Stimulated activated CD4-positive, alpha-beta T cell treated with anti-CD3 and anti-CD28 coated beads, Interleukin-12 subunit alpha, Interleukin-12 subunit beta, amount 100 ng/mL, for 24 hours (primary cell): Measurements from ENCODE around the gene PIP5KL1.
"Not testable (repeated sequence)": the region's sequence is repeated elsewhere in the genome, so short reads cannot be mapped to it uniquely, and the experiment has no call there.

Source experiments
- DNase-seq, 2 experiments: peaks; one replicate each; pipeline ENCODE4 v3.0.0-alpha.2; 2020; ENCODE audit warnings: low read depth in 2 of 2

PIP5KL1 gene

GRCh38 chr9:127887792-127888191, 42.8 kb downstream of the PIP5KL1 start:
- DNase-seq: no peak

GRCh38 chr9:127886401-127886972, 44.1 kb downstream of the PIP5KL1 start:
- no peak for DNase-seq

- DNase-seq: no peak
Observed at GRCh38 chr9:127885508-127886281, 44.9 kb downstream of the PIP5KL1 start.

DNA sequence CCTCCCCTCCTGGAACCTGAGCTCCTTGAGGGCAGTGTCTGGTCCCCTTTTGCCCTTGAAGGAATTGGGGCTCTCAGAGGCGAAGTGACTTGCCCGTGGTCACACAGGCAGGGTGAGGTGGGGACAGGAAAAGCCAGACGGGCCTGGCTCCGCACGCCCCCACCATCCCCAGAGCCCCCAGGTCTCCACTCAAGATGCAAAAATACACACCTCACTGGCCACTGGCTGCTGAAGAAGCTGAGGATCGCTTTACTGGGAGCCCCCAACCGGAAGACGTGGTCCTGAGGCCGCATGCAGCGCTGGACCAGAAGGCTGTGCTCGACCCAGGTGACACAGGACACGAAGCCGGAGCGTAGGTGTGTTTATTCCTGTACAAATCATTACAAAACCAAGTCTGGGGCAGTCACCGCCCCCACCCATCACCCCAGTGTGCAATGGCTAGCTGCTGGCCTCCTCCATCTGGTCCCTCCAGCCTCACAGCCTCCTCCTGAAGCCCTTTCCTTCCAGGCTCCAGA, 45.5 kb downstream of the PIP5KL1 start:
- no peak for DNase-seq

DNA sequence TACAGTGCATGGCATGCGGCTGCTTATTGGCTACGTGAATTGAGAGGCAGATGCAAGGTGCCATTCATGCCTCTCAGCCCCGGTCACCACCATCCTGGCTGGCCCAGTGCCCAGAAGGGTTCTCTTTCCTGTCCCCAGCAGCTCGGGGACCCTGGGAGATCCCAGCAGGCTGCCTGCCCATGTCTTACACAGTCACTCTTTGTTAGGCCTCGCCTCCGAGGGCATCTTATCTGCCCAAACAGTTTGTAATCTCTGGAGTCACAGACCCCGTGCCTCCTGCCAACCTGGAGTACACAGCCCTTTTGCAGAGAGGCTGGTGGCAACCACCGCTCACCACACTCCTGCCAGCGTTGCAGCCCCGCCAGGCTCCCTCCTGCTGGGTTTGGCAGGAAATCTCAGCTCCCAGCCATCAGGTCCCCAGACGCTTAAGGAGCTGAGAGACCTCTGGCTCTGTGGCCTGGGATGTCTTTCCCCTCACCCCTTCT, 46.1 kb downstream of the PIP5KL1 start:
- DNase-seq: no peak

DNA sequence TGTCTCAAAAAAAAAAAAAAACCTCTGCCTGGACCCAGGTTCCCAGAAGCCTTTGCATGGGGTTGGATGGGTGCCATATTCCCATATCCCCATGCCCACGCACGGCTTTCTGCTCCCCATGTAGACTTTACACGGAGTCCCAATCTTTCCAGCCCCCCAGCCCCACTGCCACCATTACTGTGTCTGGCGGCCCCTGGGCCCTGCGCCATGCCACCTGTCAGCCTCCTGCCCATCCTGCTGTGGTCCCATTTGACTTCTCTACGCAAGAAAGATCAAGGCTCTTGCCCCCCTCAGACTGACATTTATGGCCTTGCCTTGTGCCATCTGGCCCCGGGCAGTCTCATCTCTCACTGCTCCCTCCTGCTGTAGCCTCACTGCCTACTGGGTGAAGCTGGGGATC, 46.6 kb downstream of the PIP5KL1 start:
- DNase-seq: no peak

- not testable (repeated sequence) for DNase-seq
Observed at GRCh38 chr9:127881715-127882114, 48.9 kb downstream of the PIP5KL1 start.

DNA sequence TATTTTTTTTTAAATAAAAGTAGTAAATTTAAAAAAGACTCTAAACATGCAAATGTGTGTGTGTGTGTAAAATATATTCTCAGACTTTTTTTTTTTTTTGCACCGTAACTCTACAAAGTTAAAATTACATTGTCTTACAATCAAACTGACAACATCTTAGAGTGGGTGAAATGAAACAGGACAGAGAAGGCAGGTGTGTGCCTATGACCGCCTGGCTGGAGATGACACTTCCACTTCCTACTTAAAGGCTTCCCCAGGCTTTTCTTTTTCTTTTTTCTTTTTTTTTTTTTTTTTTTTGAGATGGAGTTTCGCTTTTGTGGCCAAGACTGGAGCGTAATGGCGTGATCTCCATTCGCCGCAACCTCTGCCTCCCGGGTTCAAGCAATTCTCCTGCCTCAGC, 50.4 kb downstream of the PIP5KL1 start:
- DNase-seq: no peak

GRCh38 chr9:127878652-127879390, 51.8 kb downstream of the PIP5KL1 start:
- DNase-seq: no peak

DNA sequence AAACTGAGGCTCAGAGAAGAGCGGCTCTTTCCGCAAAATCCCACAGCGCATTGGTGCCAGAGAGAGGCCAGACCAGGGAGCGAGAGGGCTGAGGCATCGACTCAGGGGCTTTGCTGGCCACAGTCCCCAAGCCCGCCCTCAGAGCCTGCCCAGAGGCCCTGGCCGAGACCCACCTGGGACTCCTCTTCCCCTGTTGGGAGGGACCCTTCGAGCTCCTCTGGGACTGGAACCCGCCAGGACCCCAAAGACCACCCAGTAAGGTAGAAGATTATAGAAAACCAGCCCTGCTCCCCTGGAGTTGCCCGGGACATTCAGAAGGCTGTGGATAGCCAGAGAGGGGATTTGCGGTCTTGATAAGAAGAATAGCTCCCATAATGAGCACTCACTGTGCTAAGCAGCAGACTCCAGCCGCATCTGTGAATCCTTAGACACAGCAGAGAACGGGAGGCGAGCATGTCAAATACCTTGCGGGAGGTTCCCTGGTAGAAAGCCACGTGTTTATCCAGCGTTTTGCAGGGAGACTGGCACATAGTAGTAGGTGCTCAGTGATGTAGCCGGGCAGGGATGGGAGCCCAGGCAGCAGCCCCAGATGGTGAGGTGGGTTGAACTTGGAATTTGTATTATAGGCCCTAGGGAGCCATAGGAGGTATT, 52.5 kb downstream of the PIP5KL1 start:
- no peak for DNase-seq

DNA sequence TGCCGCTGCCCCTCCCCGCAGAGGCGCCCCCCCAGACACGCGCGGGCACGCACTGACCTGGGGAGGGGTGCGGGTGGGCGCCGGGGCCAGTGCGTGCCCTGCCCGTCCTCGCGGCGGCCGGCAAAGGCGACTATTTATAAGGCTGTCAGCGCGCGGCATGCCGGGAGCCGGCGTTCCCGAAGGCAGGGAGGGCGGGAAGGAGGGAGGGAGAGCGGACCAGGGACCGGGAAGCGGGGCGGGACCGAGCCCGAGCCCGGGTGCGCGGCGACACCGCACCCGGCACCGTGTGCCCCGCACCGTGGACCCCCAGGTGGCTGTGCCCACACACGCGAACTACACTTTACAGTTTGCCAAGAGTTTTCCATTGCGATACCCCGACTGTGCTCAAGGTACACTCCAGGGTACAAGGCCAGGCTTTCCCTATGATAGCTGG, 53.0 kb downstream of the PIP5KL1 start, which contains the start of gene AK1:
Gene AK1, minus strand, starts transcription at position 110 of the 433 bp plus-strand sequence. CDS start 3,058 bp downstream, outside the sequence.
- DNase-seq: no peak

- no peak for DNase-seq
Observed at GRCh38 chr9:127876764-127877562, 53.6 kb downstream of the PIP5KL1 start.

- DNase-seq: no peak
Observed at GRCh38 chr9:127876026-127876763, 54.4 kb downstream of the PIP5KL1 start.

- no peak for DNase-seq
Observed at GRCh38 chr9:127875306-127875966, 55.1 kb downstream of the PIP5KL1 start.

- DNase-seq: no peak
Observed at GRCh38 chr9:127874301-127875221, 56.0 kb downstream of the PIP5KL1 start.

GRCh38 chr9:127873886-127874285, 56.7 kb downstream of the PIP5KL1 start:
- no peak for DNase-seq

- no peak for DNase-seq
Observed at GRCh38 chr9:127873223-127873691, 57.3 kb downstream of the PIP5KL1 start.
